B cell (primary cell): ENCODE results near the gene NCOA3.
"Not testable (repeated sequence)": the region's sequence is repeated elsewhere in the genome, so short reads cannot be mapped to it uniquely, and the experiment has no call there.

Source experiments
- CTCF ChIP-seq: fragments of 200-600 bp; IDR thresholded peaks from one replicate; pipeline ENCODE4 v1.8.0; 2022; ENCODE audit warnings: antibody characterized with exemption, mild to moderate bottlenecking
- EZH2 ChIP-seq: IDR thresholded peaks from 2 replicates; pipeline ENCODE4 v1.6.1; 2012; ENCODE audit warnings: borderline replicate concordance, low read depth, mild to moderate bottlenecking, moderate library complexity, low read length; ENCODE audit not compliant: insufficient read depth, poor library complexity, severe bottlenecking

DNA sequence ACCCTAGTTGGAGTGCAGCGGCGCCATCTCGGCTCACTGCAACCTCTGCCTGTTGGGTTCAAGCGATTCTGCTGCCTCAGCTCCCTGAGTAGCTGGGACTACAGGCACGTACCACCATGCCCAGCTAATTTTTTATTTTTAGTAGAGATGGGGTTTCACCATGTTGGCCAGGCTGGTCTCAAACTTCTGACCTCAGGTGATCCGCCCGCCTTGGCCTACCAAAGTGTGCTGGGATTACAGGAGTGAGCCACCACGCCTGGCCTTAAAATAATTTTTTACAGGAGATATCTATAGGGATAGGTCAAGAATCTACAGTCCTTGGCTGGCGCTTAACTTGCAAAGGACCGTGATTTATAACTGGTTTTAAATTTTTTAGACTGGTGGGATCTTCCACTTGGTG is 93.5 kb downstream of the NCOA3 start:
- not testable (repeated sequence) for TF ChIP-seq CTCF, EZH2
